Ovary (tissue), 3 donors: ENCODE results near the gene NRL.

ENCODE experiments used
- POLR2A ChIP-seq: fragments of 450-650 bp; IDR thresholded peaks from one replicate; pipeline ENCODE4 v1.6.1; 2017; ENCODE audit warnings: antibody characterized with exemption, mild to moderate bottlenecking, moderate library complexity
- TF ChIP-seq, protein P1 (sequence below), 3 donors: fragments of 450-650 bp in 2 of 3; fragments of 200-600 bp in 1 of 3; IDR thresholded peaks; one replicate each; pipeline versions ENCODE4 v1.5.1 to v1.8.0; 2016 to 2022; ENCODE audit warnings: antibody characterized with exemption in 3 of 3, mild to moderate bottlenecking in 1 of 3
- donor health status: DM: no; HTN: no; CAD: no.

DNA sequence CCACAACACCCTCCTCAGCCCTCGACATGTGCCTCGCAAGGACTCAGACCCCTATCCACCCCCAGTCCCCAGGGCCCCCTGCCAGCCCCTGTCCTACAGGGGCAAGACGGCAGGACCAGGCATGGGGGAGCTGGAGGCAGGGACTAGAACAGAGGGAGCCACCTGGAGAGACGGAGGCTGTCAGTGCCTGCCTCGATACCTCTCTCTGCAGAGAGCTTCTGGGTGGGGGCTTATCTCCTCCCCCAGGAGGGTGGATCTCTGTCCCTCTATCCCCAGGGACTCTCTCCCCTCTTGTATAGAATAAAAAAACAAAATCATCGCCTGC is 45.4 kb downstream of the NRL start:
- TF ChIP-seq POLR2A = no peak
- TF ChIP-seq, protein P1, sequence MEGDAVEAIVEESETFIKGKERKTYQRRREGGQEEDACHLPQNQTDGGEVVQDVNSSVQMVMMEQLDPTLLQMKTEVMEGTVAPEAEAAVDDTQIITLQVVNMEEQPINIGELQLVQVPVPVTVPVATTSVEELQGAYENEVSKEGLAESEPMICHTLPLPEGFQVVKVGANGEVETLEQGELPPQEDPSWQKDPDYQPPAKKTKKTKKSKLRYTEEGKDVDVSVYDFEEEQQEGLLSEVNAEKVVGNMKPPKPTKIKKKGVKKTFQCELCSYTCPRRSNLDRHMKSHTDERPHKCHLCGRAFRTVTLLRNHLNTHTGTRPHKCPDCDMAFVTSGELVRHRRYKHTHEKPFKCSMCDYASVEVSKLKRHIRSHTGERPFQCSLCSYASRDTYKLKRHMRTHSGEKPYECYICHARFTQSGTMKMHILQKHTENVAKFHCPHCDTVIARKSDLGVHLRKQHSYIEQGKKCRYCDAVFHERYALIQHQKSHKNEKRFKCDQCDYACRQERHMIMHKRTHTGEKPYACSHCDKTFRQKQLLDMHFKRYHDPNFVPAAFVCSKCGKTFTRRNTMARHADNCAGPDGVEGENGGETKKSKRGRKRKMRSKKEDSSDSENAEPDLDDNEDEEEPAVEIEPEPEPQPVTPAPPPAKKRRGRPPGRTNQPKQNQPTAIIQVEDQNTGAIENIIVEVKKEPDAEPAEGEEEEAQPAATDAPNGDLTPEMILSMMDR (IDR thresholded peaks at IDR 0.05) = no peak
